Tibial nerve (tissue), 4 donors: ENCODE data around the gene IL17A.

ENCODE experiments used
- CTCF ChIP-seq, 5 experiments: fragments of 200-600 bp in 3 of 5; fragments of 450-650 bp in 2 of 5; sonication (generic) in 3 of 5; IDR thresholded peaks; one replicate each; pipeline ENCODE4 v1.5.1; 2016 to 2019; ENCODE audit warnings: antibody characterized with exemption in 5 of 5, mild to moderate bottlenecking in 3 of 5, moderate library complexity in 2 of 5
- EP300 ChIP-seq, 2 donors: sonication (generic); formaldehyde crosslinking; IDR thresholded peaks; one replicate each; pipeline ENCODE4 v1.6.1; 2017; ENCODE audit warnings: antibody characterized with exemption in 2 of 2, mild to moderate bottlenecking in 1 of 2
- POLR2A ChIP-seq, 2 donors: fragments of 450-650 bp; IDR thresholded peaks; one replicate each; pipeline ENCODE4 v1.6.1; 2017; ENCODE audit warnings: antibody characterized with exemption in 2 of 2, mild to moderate bottlenecking in 2 of 2, moderate library complexity in 2 of 2

GRCh38 chr6:52183131-52183713 is 3.0 kb upstream of the IL17A start:
- TF ChIP-seq CTCF (IDR thresholded peaks at IDR 0.05): no peak
- TF ChIP-seq POLR2A (IDR thresholded peaks at IDR 0.05): no peak
- no peak for TF ChIP-seq EP300 (IDR thresholded peaks at IDR 0.05)
